ENCODE results near the gene FNTB. TPM values are rescaled to one million over a fixed set of nuclear protein-coding genes. Genes with fewer than 3 reads are reported as not detected.
A peak's percentile ranks its signal among the peaks of the same experiment; 100 is the strongest.

FNTB gene
- total and polyA plus RNA-seq, 9 of the 15 experiments (the other 6 are each of a cell fraction or from before 2014, with no cell fraction given) = 6.9 to 23.2 (median 12.2) TPM

GRCh38 chr14:64937821-64938193 lies 48.9 kb upstream of the FNTB start:
- BruUV-seq (replicated peaks) = no TSS peak
- H3K9me3 ChIP-seq (replicated peaks; ENCODE audit: control insufficient read depth, insufficient read depth, low read depth, low read length) = no peaks in the 10 kb centered on the region
- H3K27ac ChIP-seq (ENCODE audit: extremely low read depth, low read depth, low read length) = no peak overlapping the region
- H3K79me2 ChIP-seq (ENCODE audit: control insufficient read depth, insufficient read depth, low read length) = no peaks in the 10 kb centered on the region
- no peaks in the 10 kb centered on the region; a peak in 1 of 5 replicates for H3K4me1 ChIP-seq (replicated peaks in 1 of 2; ENCODE audit: control insufficient read depth in 2 of 2, insufficient read depth in 2 of 2, low read length in 2 of 2)
- no peak for TF ChIP-seq ZNF668 (CRISPR knock-in tag; IDR thresholded peaks at IDR 0.05)
- peak in 1 of 2 experiments; percentile 40; a peak in 1 of 4 replicates for TF ChIP-seq RAD21 (CRISPR knock-in tag; conservative IDR thresholded peaks at IDR 0.05 in 1 of 2, IDR thresholded peaks at IDR 0.05 in 1 of 2)
- no peak for TF ChIP-seq UBTF (IDR thresholded peaks at IDR 0.05; ENCODE audit: borderline replicate concordance in 1 of 2, low read depth in 2 of 2, low read length in 2 of 2)
- no peak for TF ChIP-seq BDP1 (IDR thresholded peaks at IDR 0.05; ENCODE audit: insufficient read depth, insufficient read length)
- TF ChIP-seq RBM14 (IDR thresholded peaks at IDR 0.05; ENCODE audit: borderline replicate concordance, insufficient read depth, low read depth, low read length) = no peak
- no peak for TF ChIP-seq E2F4 (CRISPR knock-in tag; IDR thresholded peaks at IDR 0.05; ENCODE audit: low read depth)
- TF ChIP-seq SIN3B (IDR thresholded peaks at IDR 0.05; ENCODE audit: low read depth) = no peak
- TF ChIP-seq CTCF (IDR thresholded peaks at IDR 0.05 in 2 of 3, conservative IDR thresholded peaks at IDR 0.05 in 1 of 3; ENCODE audit: insufficient read depth in 2 of 3, low read depth in 1 of 3, low read length in 3 of 3) = peak in 1 of 3 experiments; percentile 30; a peak in 2 of 6 replicates
- WGBS (ENCODE audit: insufficient coverage, low coverage, missing lambda C conversion rate) = 80% methylated on average over 1 of the region's 1 CpG
- intact Hi-C loops (cut with micrococcal nuclease) = no loop called here
- no peak overlapping the region for H3K4me3 ChIP-seq
- in situ Hi-C loops (cut with MboI) = no loop called here
- H3K9ac ChIP-seq (ENCODE audit: insufficient read depth in 1 of 2, low read depth in 2 of 2, low read length in 2 of 2) = no peak overlapping the region
- ChIA-PET CTCF (ENCODE audit: low intra/inter-chr PET ratio) (no interaction called here), POLR2A (no interaction called here)
- no peak overlapping the region for H3K4me2 ChIP-seq (ENCODE audit: insufficient read depth, low read length)
- no peaks in the 10 kb centered on the region for H4K20me1 ChIP-seq (replicated peaks; ENCODE audit: control insufficient read depth, insufficient read depth, low read length)
- H3K9me1 ChIP-seq (ENCODE audit: control insufficient read depth, insufficient read depth, low read length) = no peaks in the 10 kb centered on the region
- no peak overlapping the region for H2AFZ ChIP-seq (ENCODE audit: low read depth, low read length)
- peaks cover 10% of the 10 kb centered on the region; the same call in 2 of the 3 replicates for H3K36me3 ChIP-seq (ENCODE audit: control insufficient read depth, insufficient read depth, low read length)
- no peaks in the 10 kb centered on the region for H3K27me3 ChIP-seq (ENCODE audit: control insufficient read depth in 2 of 2, insufficient read depth in 2 of 2, low read length in 2 of 2)
- FAIRE-seq (no peak), ATAC-seq (peak; percentile 56; the same call in 2 of the 3 replicates), DNase-seq (ENCODE audit: extremely low read depth in 1 of 4, low spot score in 3 of 4) (peak in 2 of 4 experiments; percentile 9 to 10)

Data from K562 (cell line).